Effector memory CD4-positive, alpha-beta T cell (primary cell): ENCODE measurements around the gene UBAC1.

Experiments used
- DNase-seq, 3 donors: peaks; one replicate each; pipeline ENCODE4 v3.0.0-alpha.2; 2020
- H3K27ac ChIP-seq: 2 replicates; pipeline ENCODE4 v1.7.0; 2013; ENCODE audit warnings: mild to moderate bottlenecking, low read length, moderate library complexity; ENCODE audit not compliant: insufficient read depth, poor library complexity, severe bottlenecking
- H3K27me3 ChIP-seq: replicated peaks from 2 replicates; pipeline ENCODE4 v1.7.0; 2013; ENCODE audit warnings: mild to moderate bottlenecking, low read length; ENCODE audit not compliant: insufficient read depth, control insufficient read depth, poor library complexity, severe bottlenecking
- H3K36me3 ChIP-seq: 2 replicates; pipeline ENCODE4 v1.7.0; 2013; ENCODE audit warnings: mild to moderate bottlenecking, low read length, moderate library complexity; ENCODE audit not compliant: control insufficient read depth, insufficient read depth
- H3K4me1 ChIP-seq: 2 replicates; pipeline ENCODE4 v1.7.0; 2013; ENCODE audit warnings: low read length, mild to moderate bottlenecking; ENCODE audit not compliant: control insufficient read depth, insufficient read depth, poor library complexity, severe bottlenecking
- H3K4me3 ChIP-seq: 2 replicates; pipeline ENCODE4 v1.7.0; 2013; ENCODE audit warnings: low read length, low read depth, mild to moderate bottlenecking; ENCODE audit not compliant: insufficient read depth, poor library complexity, severe bottlenecking
- H3K9me3 ChIP-seq: 2 replicates; pipeline ENCODE4 v1.7.0; 2013; ENCODE audit warnings: mild to moderate bottlenecking, low read length, moderate library complexity; ENCODE audit not compliant: control insufficient read depth
- total RNA-seq, 3 donors: gene quantifications; one replicate each; lab custom pipeline; 2026; lab: John Stamatoyannopoulos, UW

Gene UBAC1, protein sequence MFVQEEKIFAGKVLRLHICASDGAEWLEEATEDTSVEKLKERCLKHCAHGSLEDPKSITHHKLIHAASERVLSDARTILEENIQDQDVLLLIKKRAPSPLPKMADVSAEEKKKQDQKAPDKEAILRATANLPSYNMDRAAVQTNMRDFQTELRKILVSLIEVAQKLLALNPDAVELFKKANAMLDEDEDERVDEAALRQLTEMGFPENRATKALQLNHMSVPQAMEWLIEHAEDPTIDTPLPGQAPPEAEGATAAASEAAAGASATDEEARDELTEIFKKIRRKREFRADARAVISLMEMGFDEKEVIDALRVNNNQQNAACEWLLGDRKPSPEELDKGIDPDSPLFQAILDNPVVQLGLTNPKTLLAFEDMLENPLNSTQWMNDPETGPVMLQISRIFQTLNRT
- 21.6 to 28.7 (median 23.8) reads per million in 3 donors for total RNA-seq

DNA sequence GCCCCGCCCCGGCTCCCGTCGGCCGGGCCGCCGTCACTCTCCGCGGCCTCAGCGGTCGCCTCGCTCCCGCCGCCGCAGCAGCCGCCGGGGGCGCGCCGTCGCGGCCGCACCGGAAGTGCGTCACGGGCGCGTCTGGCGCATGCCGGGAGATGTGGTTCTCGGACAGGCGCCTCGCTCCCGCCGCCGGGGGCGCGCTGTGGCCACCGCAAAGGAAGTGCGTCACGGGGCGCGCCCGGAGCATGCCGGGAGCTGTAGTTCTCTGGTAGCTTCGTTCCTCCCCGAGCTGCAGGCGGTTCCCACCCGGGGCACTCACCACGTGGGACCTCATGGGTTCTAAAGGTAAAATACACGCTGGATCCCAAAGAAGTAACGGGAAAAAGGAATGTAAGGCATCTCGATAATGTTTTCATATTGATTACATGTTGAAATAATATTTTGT is at the start of gene UBAC1:
UBAC1 (minus strand) TSS at position 97 of the 439 bp plus-strand sequence. CDS start 211 bp downstream, outside the sequence.
- Histone ChIP-seq H3K4me1 (peaks cover 11% of the 10 kb centered on the region), H3K27ac (peak within 1 kb of the TSS; percentile 51), H3K9me3 (no peaks in the 10 kb centered on the region), H3K27me3 (no peaks in the 10 kb centered on the region), H3K36me3 (no peaks in the 10 kb centered on the region), H3K4me3 (peak within 1 kb of the TSS; percentile 88)
- peak; percentile 90 to 91 (median 90) for DNase-seq

DNA sequence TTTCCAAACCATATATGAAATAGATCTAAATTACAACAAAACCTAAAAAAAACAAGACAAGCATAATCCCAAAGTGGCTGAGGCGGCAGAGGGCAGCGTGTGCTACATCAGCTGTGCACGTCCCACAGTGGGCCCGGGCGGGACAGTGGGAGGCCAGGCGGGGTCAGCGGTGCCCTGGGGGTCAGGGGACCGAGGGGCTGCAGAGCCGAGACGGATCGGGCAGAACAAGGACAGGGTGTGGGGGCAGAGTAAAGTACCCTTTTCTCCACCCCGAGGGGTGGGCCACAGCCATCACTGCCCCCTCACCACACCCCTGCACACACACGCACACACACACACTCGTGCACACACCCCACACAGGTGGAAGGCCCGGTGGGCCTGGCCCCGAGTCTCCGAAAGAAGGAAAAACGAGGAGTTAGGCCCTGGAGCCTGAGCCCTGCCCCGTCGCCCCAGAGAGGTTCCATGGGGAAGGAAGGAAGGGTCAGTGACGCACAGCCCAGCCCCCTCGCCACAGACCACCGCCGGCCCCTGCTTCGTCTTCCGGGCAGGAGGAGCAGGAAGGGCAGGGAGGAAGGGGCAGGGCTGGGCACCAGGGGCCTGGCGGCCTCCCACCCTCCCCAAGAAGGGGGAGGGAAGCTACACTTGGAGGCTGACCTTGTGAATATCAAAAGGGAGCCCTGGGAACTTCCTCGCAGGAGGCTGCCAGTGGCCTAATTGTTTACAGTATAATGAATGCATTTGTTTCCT is 49.6 kb upstream of the UBAC1 start:
- Histone ChIP-seq H3K27ac (no peak overlapping the region), H3K4me3 (no peak overlapping the region), H3K4me1 (no peaks in the 10 kb centered on the region), H3K27me3 (no peaks in the 10 kb centered on the region), H3K9me3 (no peaks in the 10 kb centered on the region), H3K36me3 (peaks cover 9% of the 10 kb centered on the region)
- no peak for DNase-seq

DNA sequence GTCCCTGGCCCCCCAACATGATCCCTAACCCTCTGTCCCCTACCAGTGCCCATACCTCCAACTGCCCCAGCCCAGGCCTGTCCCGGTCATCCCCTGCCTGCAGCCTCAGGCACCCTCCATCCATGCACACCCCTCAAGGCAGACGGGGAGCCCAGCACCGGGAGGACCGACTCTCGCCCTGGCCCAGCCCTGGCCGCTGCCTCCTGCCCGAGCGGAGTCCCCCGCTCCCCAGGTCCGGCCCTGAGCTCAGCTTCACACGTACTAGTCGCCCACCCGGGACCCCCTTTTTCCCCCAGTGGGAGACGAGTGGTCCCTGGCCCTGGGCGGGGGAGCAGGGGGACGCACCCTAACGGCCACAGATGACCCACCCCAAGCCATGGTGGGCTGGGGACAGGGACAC is 49.0 kb upstream of the UBAC1 start:
- H3K27ac ChIP-seq: no peak overlapping the region

DNA sequence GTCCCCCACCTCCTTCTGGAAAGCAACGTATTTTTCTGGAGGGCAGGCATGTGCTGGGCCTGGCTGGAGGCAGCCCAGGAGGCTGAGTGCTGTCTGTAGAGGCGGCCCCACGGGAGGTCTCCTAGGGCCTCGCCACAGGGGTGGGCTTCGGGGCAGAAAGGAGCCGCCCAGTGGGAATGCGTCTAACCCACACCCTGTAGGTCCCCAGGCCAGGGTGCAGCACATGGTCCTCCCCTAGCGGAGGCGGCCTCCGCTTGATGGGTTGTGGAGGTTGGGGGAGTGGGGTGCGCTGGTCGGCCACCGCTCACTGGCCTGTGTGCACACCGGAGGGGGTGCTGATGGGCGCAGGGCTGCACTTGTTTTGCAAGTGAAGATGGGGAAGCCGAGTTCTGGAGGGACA is 48.3 kb upstream of the UBAC1 start:
- H3K4me1 ChIP-seq: no peaks in the 10 kb centered on the region
- H3K27me3 ChIP-seq: no peaks in the 10 kb centered on the region
- no peaks in the 10 kb centered on the region for H3K9me3 ChIP-seq
- no peak for DNase-seq
- no peak overlapping the region for H3K27ac ChIP-seq
- no peak overlapping the region for H3K4me3 ChIP-seq
- H3K36me3 ChIP-seq: peaks cover 9% of the 10 kb centered on the region

More for the DNA sequence above, 49.0 kb upstream of the UBAC1 start:
- Histone ChIP-seq H3K9me3 (no peaks in the 10 kb centered on the region), H3K4me1 (no peaks in the 10 kb centered on the region), H3K27me3 (no peaks in the 10 kb centered on the region), H3K4me3 (no peak overlapping the region), H3K36me3 (peaks cover 9% of the 10 kb centered on the region)
- DNase-seq: no peak

DNA sequence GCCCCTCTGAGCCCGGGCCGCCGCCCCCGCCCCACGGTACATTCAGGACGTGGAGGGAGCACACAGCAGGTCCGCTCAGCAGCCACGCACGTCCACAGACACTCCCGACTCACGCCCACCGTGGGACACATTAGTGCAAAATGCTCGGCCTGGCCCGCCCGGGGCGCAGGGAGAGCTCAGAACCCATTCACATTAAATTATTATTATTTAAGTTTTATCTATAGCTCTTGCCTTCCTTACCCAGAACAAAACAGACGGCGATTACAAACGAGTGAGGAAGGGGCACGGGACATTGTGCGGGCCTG is 47.5 kb upstream of the UBAC1 start:
- DNase-seq: no peak
- H3K27ac ChIP-seq: no peak overlapping the region
- no peak overlapping the region for H3K4me3 ChIP-seq
- no peaks in the 10 kb centered on the region for H3K27me3 ChIP-seq
- no peaks in the 10 kb centered on the region for H3K9me3 ChIP-seq
- H3K4me1 ChIP-seq: no peaks in the 10 kb centered on the region
- peaks cover 9% of the 10 kb centered on the region for H3K36me3 ChIP-seq

DNA sequence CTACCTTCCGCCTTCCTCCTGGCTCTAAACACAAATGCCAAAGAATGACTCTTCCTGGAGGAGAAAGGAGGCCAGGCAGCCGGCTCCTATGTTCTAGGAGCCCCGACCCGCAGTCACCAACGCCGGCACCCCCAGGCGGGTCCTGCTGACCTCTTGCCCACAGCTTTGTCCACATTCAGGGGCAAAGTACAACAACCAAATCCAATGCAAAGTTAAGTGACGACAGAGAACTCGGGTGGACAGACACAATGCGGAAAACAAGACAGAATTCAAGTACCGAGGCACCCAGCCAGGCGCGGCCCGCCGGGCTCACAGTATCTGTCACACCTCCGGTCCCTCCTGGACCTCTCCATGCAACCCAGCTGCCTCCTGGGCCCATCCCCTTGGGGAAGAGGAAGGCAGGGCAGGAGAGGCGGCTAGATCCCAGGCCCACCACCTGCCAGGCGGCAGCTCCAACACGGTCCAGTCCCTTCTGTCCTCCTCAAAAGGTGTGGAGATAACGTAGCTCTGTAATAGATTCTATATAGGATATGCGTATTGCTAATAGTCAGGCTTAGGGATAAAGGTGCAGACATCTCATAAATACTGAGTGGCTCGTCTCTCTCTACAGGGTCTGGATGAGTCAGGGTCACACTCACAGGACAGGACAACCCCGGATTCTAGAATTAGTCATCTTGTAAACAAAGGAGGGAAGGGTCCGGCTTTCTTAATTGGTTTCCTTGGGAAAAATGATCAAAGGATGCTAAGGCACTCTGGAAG is 46.9 kb upstream of the UBAC1 start:
- H3K4me1 ChIP-seq: no peaks in the 10 kb centered on the region
- H3K27me3 ChIP-seq: no peaks in the 10 kb centered on the region
- no peak overlapping the region for H3K27ac ChIP-seq
- H3K9me3 ChIP-seq: no peaks in the 10 kb centered on the region
- H3K36me3 ChIP-seq: peaks cover 9% of the 10 kb centered on the region
- no peak for DNase-seq
- H3K4me3 ChIP-seq: no peak overlapping the region

DNA sequence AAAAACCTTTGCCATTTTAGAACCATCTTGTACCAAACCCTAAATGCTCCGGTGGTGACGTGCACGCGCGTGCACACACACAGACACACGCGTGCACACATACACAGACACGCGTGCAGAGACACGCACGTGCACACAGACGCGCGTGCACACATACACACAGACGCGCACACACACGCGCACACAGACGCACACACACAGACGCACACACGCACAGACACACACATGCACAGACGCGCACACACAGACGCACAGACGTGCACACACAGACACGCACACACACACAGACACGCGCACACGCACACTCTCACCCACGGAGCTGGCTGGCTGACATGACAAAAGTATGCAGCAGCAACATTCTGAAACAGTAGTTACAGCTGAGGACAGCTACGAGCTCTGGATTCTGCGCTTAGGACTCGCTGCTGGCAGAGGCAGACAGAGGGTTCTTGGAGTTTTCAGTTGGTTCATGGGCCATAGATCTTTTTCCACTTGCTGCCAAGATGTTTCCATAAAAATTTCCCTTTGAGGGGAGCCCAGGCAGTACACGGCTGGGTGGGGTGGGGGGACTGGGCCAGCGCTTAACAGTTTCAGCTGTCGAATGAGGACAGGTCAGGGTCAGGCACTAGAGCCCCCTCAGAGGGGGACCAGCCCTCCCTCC is 46.2 kb upstream of the UBAC1 start:
- no peak for DNase-seq
- H3K9me3 ChIP-seq: no peaks in the 10 kb centered on the region
- H3K4me1 ChIP-seq: no peaks in the 10 kb centered on the region
- no peaks in the 10 kb centered on the region for H3K27me3 ChIP-seq
- H3K36me3 ChIP-seq: peaks cover 7% of the 10 kb centered on the region
- no peak overlapping the region for H3K4me3 ChIP-seq
- no peak overlapping the region for H3K27ac ChIP-seq

DNA sequence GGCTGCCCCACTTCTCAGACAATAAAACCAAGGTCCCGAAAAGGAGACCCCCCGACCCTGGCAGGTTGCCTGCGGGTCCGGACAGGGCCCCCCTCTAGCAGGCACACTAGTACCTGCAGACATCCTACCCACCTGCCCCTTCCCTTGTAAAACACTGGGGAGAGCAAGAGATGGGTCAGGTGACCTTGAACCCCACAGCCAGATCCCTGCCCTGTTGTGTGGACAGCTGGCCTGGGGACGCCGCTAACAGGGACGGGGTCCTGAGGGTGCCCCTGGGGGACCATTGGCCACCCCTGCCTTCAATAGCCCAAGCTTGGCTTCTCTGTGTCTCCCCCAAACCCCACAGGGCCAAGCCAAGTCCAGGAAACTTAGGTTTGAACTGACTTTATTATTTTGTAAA is 45.0 kb upstream of the UBAC1 start:
- Histone ChIP-seq H3K27me3 (no peaks in the 10 kb centered on the region), H3K9me3 (no peaks in the 10 kb centered on the region), H3K4me1 (no peaks in the 10 kb centered on the region), H3K36me3 (no peaks in the 10 kb centered on the region), H3K4me3 (no peak overlapping the region), H3K27ac (no peak overlapping the region)
- no peak for DNase-seq

DNA sequence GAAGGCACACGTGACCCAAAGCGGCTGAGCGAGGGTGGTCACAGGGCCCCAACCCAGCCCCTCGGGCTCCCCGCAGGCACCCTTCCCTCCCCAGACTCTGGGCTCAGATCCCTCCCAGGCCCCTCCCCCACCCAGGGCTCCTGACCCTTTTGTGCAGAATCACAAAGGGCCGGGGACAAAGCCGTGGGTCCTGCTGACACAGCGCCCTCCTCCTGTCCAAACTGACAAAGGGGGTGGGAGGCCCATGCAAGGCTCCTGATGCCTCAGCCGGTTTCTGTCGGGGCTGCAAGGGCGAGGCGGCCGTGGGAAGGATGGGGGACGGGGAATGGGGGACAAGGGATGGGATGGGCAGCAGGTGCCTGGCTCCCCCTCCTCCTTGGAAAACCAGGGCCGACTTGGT is 43.5 kb upstream of the UBAC1 start:
- Histone ChIP-seq H3K27ac (no peak overlapping the region), H3K9me3 (no peaks in the 10 kb centered on the region), H3K27me3 (no peaks in the 10 kb centered on the region), H3K36me3 (no peaks in the 10 kb centered on the region), H3K4me1 (no peaks in the 10 kb centered on the region), H3K4me3 (no peak overlapping the region)
- no peak for DNase-seq
